H9 (cell line): ENCODE measurements around the gene RNF213. TPM values are rescaled to one million over a fixed set of nuclear protein-coding genes. Genes with fewer than 3 reads are reported as not detected.
"Not testable (repeated sequence)": the region's sequence is repeated elsewhere in the genome, so short reads cannot be mapped to it uniquely, and the experiment has no call there.

Experiments used
- DNase-seq: peaks from one replicate; pipeline ENCODE4 v3.0.0-alpha.2; 2017
- H2AFZ ChIP-seq: one replicate; pipeline ENCODE4 v1.6.1; 2013; ENCODE audit warnings: mild to moderate bottlenecking, low read length, control low read depth, moderate library complexity
- H2AK5ac ChIP-seq: 2 replicates; pipeline ENCODE4 v1.6.1; 2013; ENCODE audit warnings: low read length, control low read depth, mixed read lengths; ENCODE audit not compliant: insufficient read length
- H2BK120ac ChIP-seq: one replicate; pipeline ENCODE4 v1.6.1; 2013; ENCODE audit warnings: low read depth, mild to moderate bottlenecking, low read length, control low read depth, inconsistent platforms; ENCODE audit not compliant: poor library complexity, severe bottlenecking
- H2BK12ac ChIP-seq: 2 replicates; pipeline ENCODE4 v1.6.1; 2013; ENCODE audit warnings: low read length, control low read depth, mixed read lengths, low read depth; ENCODE audit not compliant: insufficient read length
- H2BK15ac ChIP-seq: 2 replicates; pipeline ENCODE4 v1.6.1; 2013; ENCODE audit warnings: low read depth, low read length, control low read depth
- H2BK20ac ChIP-seq: one replicate; pipeline ENCODE4 v1.6.1; 2013; ENCODE audit warnings: low read depth, mild to moderate bottlenecking, low read length, control low read depth, inconsistent platforms; ENCODE audit not compliant: poor library complexity, severe bottlenecking
- H2BK5ac ChIP-seq: 2 replicates; pipeline ENCODE4 v1.6.1; 2013; ENCODE audit warnings: low read length, control low read depth, mixed read lengths; ENCODE audit not compliant: insufficient read length
- H3K14ac ChIP-seq: 2 replicates; pipeline ENCODE4 v1.6.1; 2013; ENCODE audit warnings: low read length, control low read depth; ENCODE audit not compliant: insufficient read depth
- H3K18ac ChIP-seq: 2 replicates; pipeline ENCODE4 v1.6.1; 2013; ENCODE audit warnings: low read depth, mild to moderate bottlenecking, mixed read lengths, low read length, control low read depth; ENCODE audit not compliant: insufficient read length
- H3K23ac ChIP-seq: 2 replicates; pipeline ENCODE4 v1.6.1; 2013; ENCODE audit warnings: low read length, control low read depth, mixed read lengths, low read depth; ENCODE audit not compliant: insufficient read length
- H3K23me2 ChIP-seq: 2 replicates; pipeline ENCODE4 v1.6.1; 2013; ENCODE audit warnings: low read depth, mild to moderate bottlenecking, mixed read lengths, low read length, control low read depth; ENCODE audit not compliant: insufficient read length, poor library complexity, severe bottlenecking
- H3K27ac ChIP-seq: 2 replicates; pipeline ENCODE4 v1.5.1; 2013; ENCODE audit warnings: low read length, control low read depth, mixed read lengths, low read depth; ENCODE audit not compliant: insufficient read length
- H3K27me3 ChIP-seq: 2 replicates; pipeline ENCODE4 v1.6.1; 2013; ENCODE audit warnings: low read length, control low read depth, inconsistent platforms; ENCODE audit not compliant: insufficient read depth
- H3K4ac ChIP-seq: 2 replicates; pipeline ENCODE4 v1.6.1; 2013; ENCODE audit warnings: low read depth, mild to moderate bottlenecking, control low read depth, inconsistent platforms, low read length, moderate library complexity
- H3K4me1 ChIP-seq: 2 replicates; pipeline ENCODE4 v1.6.1; 2013; ENCODE audit warnings: low read length, control low read depth, inconsistent platforms; ENCODE audit not compliant: insufficient read depth
- H3K4me2 ChIP-seq: 2 replicates; pipeline ENCODE4 v1.6.1; 2013; ENCODE audit warnings: low read length, control low read depth, mixed read lengths; ENCODE audit not compliant: insufficient read length, insufficient read depth
- H3K56ac ChIP-seq: 2 replicates; pipeline ENCODE4 v1.6.1; 2013; ENCODE audit warnings: low read depth, mild to moderate bottlenecking, mixed read lengths, low read length, control low read depth; ENCODE audit not compliant: insufficient read length
- H3K79me1 ChIP-seq: 2 replicates; pipeline ENCODE4 v1.6.1; 2013; ENCODE audit warnings: low read depth, mild to moderate bottlenecking, moderate library complexity, low read length, control low read depth, inconsistent platforms; ENCODE audit not compliant: insufficient read depth, poor library complexity, severe bottlenecking
- H3K79me2 ChIP-seq: 2 replicates; pipeline ENCODE4 v1.6.1; 2013; ENCODE audit warnings: low read length, control low read depth, inconsistent platforms; ENCODE audit not compliant: insufficient read depth
- H3K9ac ChIP-seq: 2 replicates; pipeline ENCODE4 v1.6.1; 2013; ENCODE audit warnings: low read length, control low read depth, mixed read lengths; ENCODE audit not compliant: insufficient read length; ENCODE audit errors: extremely low read depth
- H3K9me3 ChIP-seq: one replicate; pipeline ENCODE4 v1.6.1; 2013; ENCODE audit warnings: low read depth, low read length, inconsistent platforms; ENCODE audit not compliant: control insufficient read depth
- H3T11ph ChIP-seq: one replicate; pipeline ENCODE4 v1.6.1; 2013; ENCODE audit warnings: mild to moderate bottlenecking, low read length, control low read depth, inconsistent platforms
- H4K20me1 ChIP-seq: one replicate; pipeline ENCODE4 v1.6.1; 2013; ENCODE audit not compliant: control insufficient read depth, insufficient read length, insufficient read depth
- H4K5ac ChIP-seq: 2 replicates; pipeline ENCODE4 v1.6.1; 2013; ENCODE audit warnings: low read depth, mild to moderate bottlenecking, mixed read lengths, low read length, control low read depth; ENCODE audit not compliant: insufficient read length
- H4K8ac ChIP-seq: replicated peaks from 2 replicates; pipeline ENCODE4 v1.6.1; 2013; ENCODE audit warnings: low read length, control low read depth, mixed read lengths, low read depth; ENCODE audit not compliant: insufficient read length
- H4K91ac ChIP-seq: 2 replicates; pipeline ENCODE4 v1.6.1; 2013; ENCODE audit warnings: low read depth, mild to moderate bottlenecking, moderate library complexity, mixed read lengths, low read length, control low read depth; ENCODE audit not compliant: insufficient read length
- H3K27ac Mint-ChIP-seq, 3 experiments: 2 replicates in 2 of 3; 3 replicates in 1 of 3; pipeline ENCODE4 v1.8.0; 2020 to 2021; ENCODE audit warnings: mixed read lengths in 3 of 3, mild to moderate bottlenecking in 1 of 3, moderate library complexity in 1 of 3
- H3K27me3 Mint-ChIP-seq: 2 replicates; pipeline ENCODE4 v1.8.0; 2021; ENCODE audit warnings: low read depth, mild to moderate bottlenecking, moderate library complexity, mixed read lengths
- H3K36me3 Mint-ChIP-seq, 3 experiments: 2 replicates in 2 of 3; 3 replicates in 1 of 3; pipeline ENCODE4 v1.8.0; 2020 to 2021; ENCODE audit warnings: low read depth in 3 of 3, mixed read lengths in 3 of 3; ENCODE audit not compliant: insufficient read depth in 1 of 3
- H3K4me1 Mint-ChIP-seq, 2 experiments: 2 replicates each; pipeline ENCODE4 v1.8.0; 2020; ENCODE audit warnings: mixed read lengths in 2 of 2
- H3K4me3 Mint-ChIP-seq, 2 experiments: 2 replicates in 1 of 2; 3 replicates in 1 of 2; pipeline ENCODE4 v1.8.0; 2020 to 2021; ENCODE audit warnings: mild to moderate bottlenecking in 2 of 2, mixed read lengths in 2 of 2, moderate library complexity in 1 of 2
- H3K9me3 Mint-ChIP-seq, 2 experiments: 2 replicates in 1 of 2; 3 replicates in 1 of 2; pipeline ENCODE4 v1.8.0; 2020; ENCODE audit warnings: mild to moderate bottlenecking in 2 of 2, mixed read lengths in 2 of 2, moderate library complexity in 1 of 2
- CTCF ChIP-seq: fragments of 200-600 bp; sonication (generic); conservative IDR thresholded peaks from 3 replicates; pipeline ENCODE4 v1.8.0; 2021; ENCODE audit warnings: antibody characterized with exemption, mild to moderate bottlenecking
- WGBS: extraction: QIAGEN DNeasy Blood & Tissue Kit; methylation state at CpG from one replicate; pipeline ENCODE4 v1.1.7; 2013; ENCODE audit warnings: missing lambda C conversion rate, low lambda C conversion rate, mixed read lengths; ENCODE audit not compliant: insufficient read length; ENCODE audit errors: extremely low coverage; 5-methylcytosine and 5-hydroxymethylcytosine counted together
- total RNA-seq: library from RNA; stranded (reverse); gene quantifications from 2 replicates; pipeline ENCODE4 v1.2.1, GENCODE V29; 2021

RNF213 gene
- total RNA-seq, 1 experiment from 2014 or later, result 34.3 TPM

- Histone ChIP-seq H2AK5ac (no peak overlapping the region), H4K91ac (no peak overlapping the region), H3K18ac (no peak overlapping the region), H3K79me2 (no peaks in the 10 kb centered on the region), H2BK20ac (no peak overlapping the region), H2AFZ (no peak overlapping the region), H3K9ac (no peak overlapping the region), H3K14ac (no peak overlapping the region), H3K4me2 (no peak overlapping the region), H3K4ac (no peak overlapping the region), H3K27ac (no peak overlapping the region), H3K27me3 (no peaks in the 10 kb centered on the region), H3K23me2 (no peaks in the 10 kb centered on the region), H2BK5ac (no peak overlapping the region), H4K20me1 (no peaks in the 10 kb centered on the region), H2BK15ac (no peak overlapping the region), H3T11ph (no peak overlapping the region), H2BK120ac (no peak overlapping the region), H3K4me1 (peaks cover 10% of the 10 kb centered on the region; the same call in 1 of the 2 replicates), H3K9me3 (no peaks in the 10 kb centered on the region), H4K5ac (no peak overlapping the region), H3K56ac (no peak overlapping the region), H4K8ac (no peak overlapping the region), H2BK12ac (no peak overlapping the region), H3K79me1 (no peaks in the 10 kb centered on the region), H3K23ac (no peak overlapping the region)
- no peak for TF ChIP-seq CTCF
- Mint-ChIP-seq H3K27ac (peak overlapping the region; percentile 69 to 98 (median 96)), H3K9me3 (no peaks in the 10 kb centered on the region; a peak in 1 of 5 replicates), H3K4me1 (peaks cover 33 to 40% of the 10 kb centered on the region in 2 experiments), H3K27me3 (no peaks in the 10 kb centered on the region), H3K4me3 (peak overlapping the region in 1 of 2 experiments; percentile 55; a peak in 3 of 5 replicates), H3K36me3 (peaks cover 0 to 5% (median 0%) of the 10 kb centered on the region in 3 experiments; a peak in 2 of 7 replicates)
- DNase-seq, result peak; percentile 61
- no CpG with 5 or more reads among the region's 14 CpGs for WGBS
Observed at GRCh38 chr17:80257716-80258213, 2.9 kb upstream of the RNF213 start.

DNA sequence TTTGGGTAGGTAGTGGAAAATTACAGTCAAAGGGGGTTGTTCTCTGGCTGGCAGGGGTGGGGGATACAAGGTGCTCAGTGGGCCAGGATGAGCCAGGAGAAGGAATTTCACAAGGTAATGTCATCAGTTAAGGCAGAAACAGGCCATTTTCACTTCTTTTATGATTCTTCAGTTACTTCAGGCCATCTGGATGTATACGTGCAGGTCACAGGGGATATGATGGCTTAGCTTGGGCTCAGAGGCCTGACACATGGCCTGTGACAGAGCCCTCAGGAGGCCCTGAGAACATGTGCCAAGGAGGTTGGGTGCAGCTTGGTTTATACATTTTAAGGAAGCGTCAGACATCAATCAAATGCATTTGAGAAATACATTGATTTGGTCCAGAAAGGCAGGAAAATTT lies 2.4 kb upstream of the RNF213 start:
- H3K9ac ChIP-seq, H4K8ac ChIP-seq, H3K27me3 Mint-ChIP-seq, H2BK120ac ChIP-seq, H2BK5ac ChIP-seq, H2BK12ac ChIP-seq, H3K36me3 Mint-ChIP-seq, H2AFZ ChIP-seq, H2BK15ac ChIP-seq, H4K20me1 ChIP-seq, H3K4ac ChIP-seq, H3K56ac ChIP-seq, H3K27me3 ChIP-seq, H3K23ac ChIP-seq, H4K91ac ChIP-seq, H3K18ac ChIP-seq, H3K27ac ChIP-seq, H3K23me2 ChIP-seq, H2AK5ac ChIP-seq, H2BK20ac ChIP-seq, H3K9me3 ChIP-seq, H3K79me1 ChIP-seq, DNase-seq, H4K5ac ChIP-seq, H3K4me2 ChIP-seq, H3K9me3 Mint-ChIP-seq, H3K14ac ChIP-seq, H3T11ph ChIP-seq, H3K79me2 ChIP-seq: not testable (repeated sequence)
- peaks cover 11% of the 10 kb centered on the region; the same call in 1 of the 2 replicates for H3K4me1 ChIP-seq
- no CpG with 5 or more reads among the region's 2 CpGs for WGBS
- peaks cover 34 to 43% of the 10 kb centered on the region in 2 experiments for H3K4me1 Mint-ChIP-seq
- H3K27ac Mint-ChIP-seq, result peak overlapping the region; percentile 69 to 98 (median 96); a peak in 6 of 7 replicates
- H3K4me3 Mint-ChIP-seq, result peak overlapping the region; percentile 9 to 55; a peak in 4 of 5 replicates
